T-helper 1 cell treated with Interleukin-12 subunit alpha and Interleukin-12 subunit beta and Interleukin-4 antibody, amounts not matched to agents 30 ng/mL and 1 ng/mL, for 36 hours (primary cell): ENCODE measurements around the gene TACSTD2. TPM values are rescaled to one million over a fixed set of nuclear protein-coding genes. Genes with fewer than 3 reads are reported as not detected.
"Not testable (repeated sequence)": the region's sequence is repeated elsewhere in the genome, so short reads cannot be mapped to it uniquely, and the experiment has no call there.

Experiments used
- intact Hi-C: fragments of 100-400 bp; cut with micrococcal nuclease; formaldehyde crosslinking; loops from one replicate; pipeline ENCODE4 v1.15.1; 2024
- total RNA-seq: library from RNA; stranded (reverse); gene quantifications from 2 replicates; pipeline ENCODE4 v1.2.3, GENCODE V29; 2022

The TACSTD2 gene
- total RNA-seq, 1 donor from 2014 or later, result not detected

DNA sequence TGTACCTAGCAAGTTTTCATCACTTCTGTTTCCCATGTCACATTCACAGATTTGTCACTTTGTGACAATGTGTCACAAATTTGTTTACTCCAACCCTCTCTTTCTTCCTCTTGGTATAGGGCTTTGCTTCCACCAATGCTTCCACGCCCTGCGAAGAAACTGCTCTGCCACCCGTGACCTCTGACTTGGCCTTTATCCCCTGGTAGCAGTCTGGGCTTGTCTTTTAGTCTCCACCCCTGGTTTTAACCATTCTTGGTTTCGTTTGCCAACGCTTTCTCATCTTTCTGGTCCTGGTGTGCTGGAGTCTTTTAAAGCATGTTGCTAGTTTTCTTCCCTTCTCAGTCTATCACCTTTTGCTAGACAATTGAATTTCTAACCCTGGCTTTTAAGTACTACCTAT lies 8.1 kb downstream of the TACSTD2 start:
- intact Hi-C loops, result no loop called here

- intact Hi-C loops, result no loop called here
Measured at GRCh38 chr1:58568271-58568860, 8.7 kb downstream of the TACSTD2 start.

DNA sequence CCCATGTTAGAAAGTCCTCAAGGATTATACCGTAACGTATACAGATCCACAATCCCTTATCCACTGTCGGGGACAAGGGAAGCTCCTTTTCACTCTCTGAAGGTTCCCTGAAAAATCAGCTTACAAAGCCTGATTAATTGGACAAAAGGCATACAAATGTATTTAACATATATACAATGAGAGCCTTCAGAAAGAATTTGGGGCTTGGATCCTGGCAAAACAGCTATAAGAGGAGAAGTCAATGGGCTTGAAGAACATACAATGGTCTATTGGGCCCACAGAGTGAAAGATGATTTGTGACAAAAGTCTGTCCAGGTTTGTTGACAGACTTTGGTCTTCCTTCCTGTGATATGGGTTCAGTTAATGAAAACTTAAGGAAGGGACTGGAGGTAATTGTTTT lies 10.7 kb downstream of the TACSTD2 start:
- intact Hi-C loops, result no loop called here

GRCh38 chr1:58563715-58564114 lies 13.3 kb downstream of the TACSTD2 start:
- intact Hi-C loops, result not testable (repeated sequence)

GRCh38 chr1:58561633-58562032 lies 15.4 kb downstream of the TACSTD2 start:
- intact Hi-C loops, result no loop called here

- intact Hi-C loops, result no loop called here
Measured at GRCh38 chr1:58555393-58555792, 21.7 kb downstream of the TACSTD2 start.

GRCh38 chr1:58551186-58552140 lies 25.6 kb downstream of the TACSTD2 start:
- intact Hi-C loops, result no loop called here

DNA sequence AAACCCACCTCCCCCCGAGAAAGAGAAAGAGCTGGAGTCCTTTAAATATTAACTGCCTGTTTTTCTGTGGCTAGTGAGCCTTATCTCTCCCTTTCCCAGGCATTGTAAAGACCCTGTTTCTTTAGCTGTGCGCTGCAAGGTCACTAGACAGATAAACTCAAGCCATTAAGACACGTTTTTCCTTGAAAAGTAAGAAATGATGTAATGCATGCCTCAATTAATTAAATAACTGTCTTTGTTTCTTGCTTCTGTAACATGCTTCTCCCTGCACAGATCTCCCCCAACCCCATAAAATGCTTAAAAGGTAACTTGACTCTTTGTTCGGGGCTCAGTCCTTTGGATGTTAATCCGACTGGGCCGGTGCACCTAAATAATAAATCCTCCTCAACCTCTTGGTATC lies 27.8 kb downstream of the TACSTD2 start:
- intact Hi-C loops, result loop anchor here (5.0 to 10.0 kb wide), 4 partner anchors 266 to 598 kb away; no protein-coding TSS in a partner anchor

GRCh38 chr1:58548371-58548770 lies 28.7 kb downstream of the TACSTD2 start:
- intact Hi-C loops, result loop anchor here (5.0 to 10.0 kb wide), 4 partner anchors 266 to 599 kb away; no protein-coding TSS in a partner anchor

DNA sequence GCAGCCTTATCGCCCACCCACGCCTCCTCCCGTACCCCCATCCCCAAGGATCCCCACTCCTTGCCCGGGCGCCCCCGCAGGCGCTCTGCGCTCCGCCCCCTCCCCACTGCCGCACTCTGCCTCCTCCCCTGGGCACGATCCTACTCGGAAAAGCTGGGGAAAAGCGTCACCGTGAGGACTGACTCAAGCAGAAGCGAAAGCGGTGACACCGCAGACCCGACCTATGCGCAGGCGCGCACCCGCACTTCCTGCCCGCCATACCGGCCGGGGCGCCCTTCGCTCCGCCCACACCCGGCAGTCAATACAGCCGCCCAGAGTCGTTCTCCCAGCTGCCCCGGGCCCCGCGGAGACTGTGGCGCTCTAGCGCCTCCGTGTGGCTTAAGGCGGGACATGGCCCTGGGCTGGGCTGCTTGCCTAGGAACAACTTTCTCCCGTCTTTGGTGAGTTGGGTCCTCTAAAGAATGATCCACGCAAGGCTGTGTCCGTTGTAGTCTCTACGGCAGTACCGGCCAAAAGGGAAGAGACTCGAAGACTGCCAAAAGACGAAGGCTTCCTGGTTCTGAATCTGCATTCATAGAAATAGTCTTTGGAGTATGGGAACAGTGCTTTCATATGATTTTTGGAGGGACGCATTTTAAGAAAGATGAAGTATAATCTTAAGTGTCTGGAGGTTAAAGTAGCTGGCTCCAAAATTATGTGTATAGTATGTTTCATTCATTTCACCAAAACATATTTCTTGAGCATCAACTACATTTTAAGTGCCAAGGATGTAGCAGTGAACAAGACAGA lies 30.3 kb downstream of the TACSTD2 start, which contains the start of gene OMA1:
Gene OMA1 (minus strand): TSS at position 207 of the 789 bp plus-strand sequence. CDS start 7,432 bp downstream, outside the sequence.
- intact Hi-C loops, result loop anchor here (1.0 to 10.0 kb wide), 15 partner anchors 27 to 1714 kb away; partner anchors contain the start of genes HOOK1 and JUN

DNA sequence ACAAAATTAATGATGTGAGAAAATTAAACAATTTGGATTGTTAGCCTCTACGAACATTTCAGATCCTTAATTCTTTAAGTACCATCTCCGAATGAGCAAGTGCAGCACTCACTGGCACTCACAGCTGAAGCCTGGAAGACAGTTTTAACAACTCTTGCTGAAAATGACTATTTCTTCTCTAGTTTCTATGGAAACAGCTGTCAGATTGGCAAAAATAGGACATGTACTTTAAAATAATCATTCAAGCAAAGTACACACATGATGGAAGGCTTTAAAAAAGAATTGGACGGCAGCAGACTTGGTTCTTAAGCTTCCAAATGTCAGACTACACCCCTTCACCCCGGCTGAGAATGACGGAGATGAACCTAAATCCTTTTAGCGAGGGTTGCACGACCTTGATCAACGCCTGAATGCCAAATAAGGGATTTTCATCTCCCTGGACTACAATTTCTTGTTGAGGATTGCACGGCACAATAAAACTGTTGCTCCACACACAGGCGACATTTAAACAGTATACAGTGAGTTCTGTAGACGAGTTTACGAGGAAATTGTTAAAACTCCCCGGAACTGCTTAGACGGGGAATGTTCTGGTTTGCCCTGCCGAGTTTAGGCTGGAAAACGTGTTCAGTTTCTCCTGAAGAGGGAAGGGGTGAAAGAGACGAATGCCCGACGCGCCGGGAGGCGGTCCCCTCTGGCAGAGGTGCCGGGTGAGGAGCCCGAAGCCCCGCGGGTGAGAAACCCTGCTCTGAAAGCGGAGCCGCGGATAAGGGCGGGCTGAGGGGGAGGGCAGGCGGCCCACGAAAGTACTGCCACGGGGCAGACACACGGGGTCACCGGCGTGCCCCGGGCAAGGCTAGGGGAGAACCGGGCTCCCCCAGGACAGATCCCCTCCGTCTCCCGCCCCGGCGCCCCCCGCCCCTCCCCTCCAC lies 31.2 kb downstream of the TACSTD2 start:
- intact Hi-C loops, result loop anchor here (1.0 to 10.0 kb wide), 15 partner anchors 27 to 1714 kb away; partner anchors contain the start of genes HOOK1 and JUN

- intact Hi-C loops, result loop anchor here (10.0 kb wide), 2 partner anchors 272 to 502 kb away; no protein-coding TSS in a partner anchor
Measured at GRCh38 chr1:58543260-58543659, 33.8 kb downstream of the TACSTD2 start.

DNA sequence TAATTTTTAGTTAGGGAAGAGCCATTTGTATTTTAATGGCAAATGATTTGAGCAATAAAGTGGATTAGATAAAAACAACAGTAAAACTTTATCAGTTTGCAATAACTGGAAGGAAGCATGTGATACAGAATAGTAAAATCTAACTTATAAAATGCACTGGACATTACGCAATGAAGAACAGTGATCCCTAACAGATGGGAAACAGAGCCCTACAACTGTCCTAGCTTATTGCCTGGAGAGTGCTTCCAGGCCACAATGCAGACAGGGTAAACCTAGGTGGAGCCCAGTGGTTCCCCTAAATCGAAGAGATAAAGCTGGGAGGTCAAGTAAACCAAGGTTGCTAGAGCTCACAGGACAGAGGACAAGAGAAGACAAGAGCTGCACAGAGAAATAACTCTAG lies 37.5 kb downstream of the TACSTD2 start:
- intact Hi-C loops, result no loop called here

DNA sequence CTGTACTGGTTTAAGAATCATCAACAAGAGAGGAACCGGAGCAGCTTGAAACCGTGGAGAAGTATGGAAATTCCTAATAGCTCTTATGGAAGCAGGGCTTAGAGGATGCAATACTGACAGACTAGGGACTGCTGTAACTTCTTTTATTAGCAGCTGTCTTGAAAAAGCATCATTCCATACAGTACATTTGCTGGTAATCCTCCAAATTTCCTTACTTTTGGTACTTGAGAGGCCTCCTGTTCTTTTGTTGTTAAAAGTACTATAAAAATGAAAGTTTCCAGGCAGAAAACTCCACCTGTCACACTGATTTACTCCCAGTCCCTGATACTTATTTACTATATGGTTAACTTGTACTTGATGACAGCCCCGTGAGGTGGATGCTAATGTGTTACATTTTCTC lies 38.2 kb downstream of the TACSTD2 start:
- intact Hi-C loops, result no loop called here

- intact Hi-C loops, result not testable (repeated sequence)
Measured at GRCh38 chr1:58531842-58532241, 45.2 kb downstream of the TACSTD2 start.

- intact Hi-C loops, result no loop called here
Measured at GRCh38 chr1:58529284-58529683, 47.8 kb downstream of the TACSTD2 start.

DNA sequence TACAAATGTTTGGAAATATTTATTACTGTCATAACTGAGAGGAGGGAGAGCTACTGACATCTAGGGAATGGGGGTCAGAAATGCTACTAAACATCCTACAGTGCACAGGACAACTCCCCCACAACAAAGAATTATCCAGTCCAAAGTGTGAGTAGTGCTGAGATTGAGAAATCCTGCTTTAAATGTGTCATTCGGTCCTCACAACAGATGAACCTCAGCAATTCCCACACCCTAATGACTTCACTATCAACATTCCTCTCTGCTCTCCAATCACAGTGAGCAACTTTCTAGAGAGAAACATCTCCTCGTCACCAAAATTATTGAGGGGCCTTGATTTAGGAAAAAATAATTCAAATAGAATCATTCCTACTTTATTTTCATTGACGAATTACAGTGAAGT lies 48.5 kb downstream of the TACSTD2 start:
- intact Hi-C loops, result no loop called here
